GM10266 (cell line): ENCODE results near the gene LRRC56.

Experiments used
- DNase-seq: peaks from one replicate; pipeline ENCODE4 v3.0.0; 2012; ENCODE audit errors: extremely low spot score
- TF ChIP-seq, protein P1 (sequence below): IDR thresholded peaks from 2 replicates; pipeline ENCODE4 v1.5.1; 2012; ENCODE audit warnings: mild to moderate bottlenecking, low read depth; ENCODE audit not compliant: control insufficient read depth, insufficient read depth; ENCODE audit errors: missing control alignments

LRRC56 gene

DNA sequence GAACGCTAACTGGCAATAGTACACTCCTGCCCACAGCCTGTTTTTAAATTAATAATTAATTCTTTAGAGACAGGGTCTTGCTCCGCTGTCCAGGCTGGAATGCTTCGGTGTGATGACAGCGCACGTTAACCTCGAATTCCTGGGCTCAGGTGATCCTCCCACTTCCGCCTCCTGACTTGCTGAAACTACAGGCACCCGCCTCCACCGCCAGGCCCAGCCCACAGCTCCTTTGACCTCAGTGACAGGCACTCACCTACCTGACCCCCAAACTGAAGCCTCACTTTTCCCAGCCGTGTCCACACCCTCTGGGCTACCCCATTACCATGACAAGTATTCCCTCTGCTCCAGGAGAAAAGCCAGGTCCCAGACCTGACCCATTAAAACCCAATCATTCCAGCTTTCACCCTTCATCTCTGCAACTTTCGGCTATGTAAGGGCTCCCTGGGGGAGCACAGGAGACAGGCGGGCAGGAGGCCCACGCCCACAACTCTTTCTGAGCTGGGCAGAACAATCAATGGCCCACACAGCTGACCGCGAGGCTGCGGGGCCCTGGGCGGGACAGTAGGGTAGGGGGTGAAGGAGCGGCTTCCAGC lies 22.5 kb downstream of the LRRC56 start:
- DNase-seq = no peak
- TF ChIP-seq, protein P1, sequence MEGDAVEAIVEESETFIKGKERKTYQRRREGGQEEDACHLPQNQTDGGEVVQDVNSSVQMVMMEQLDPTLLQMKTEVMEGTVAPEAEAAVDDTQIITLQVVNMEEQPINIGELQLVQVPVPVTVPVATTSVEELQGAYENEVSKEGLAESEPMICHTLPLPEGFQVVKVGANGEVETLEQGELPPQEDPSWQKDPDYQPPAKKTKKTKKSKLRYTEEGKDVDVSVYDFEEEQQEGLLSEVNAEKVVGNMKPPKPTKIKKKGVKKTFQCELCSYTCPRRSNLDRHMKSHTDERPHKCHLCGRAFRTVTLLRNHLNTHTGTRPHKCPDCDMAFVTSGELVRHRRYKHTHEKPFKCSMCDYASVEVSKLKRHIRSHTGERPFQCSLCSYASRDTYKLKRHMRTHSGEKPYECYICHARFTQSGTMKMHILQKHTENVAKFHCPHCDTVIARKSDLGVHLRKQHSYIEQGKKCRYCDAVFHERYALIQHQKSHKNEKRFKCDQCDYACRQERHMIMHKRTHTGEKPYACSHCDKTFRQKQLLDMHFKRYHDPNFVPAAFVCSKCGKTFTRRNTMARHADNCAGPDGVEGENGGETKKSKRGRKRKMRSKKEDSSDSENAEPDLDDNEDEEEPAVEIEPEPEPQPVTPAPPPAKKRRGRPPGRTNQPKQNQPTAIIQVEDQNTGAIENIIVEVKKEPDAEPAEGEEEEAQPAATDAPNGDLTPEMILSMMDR = no peak

DNA sequence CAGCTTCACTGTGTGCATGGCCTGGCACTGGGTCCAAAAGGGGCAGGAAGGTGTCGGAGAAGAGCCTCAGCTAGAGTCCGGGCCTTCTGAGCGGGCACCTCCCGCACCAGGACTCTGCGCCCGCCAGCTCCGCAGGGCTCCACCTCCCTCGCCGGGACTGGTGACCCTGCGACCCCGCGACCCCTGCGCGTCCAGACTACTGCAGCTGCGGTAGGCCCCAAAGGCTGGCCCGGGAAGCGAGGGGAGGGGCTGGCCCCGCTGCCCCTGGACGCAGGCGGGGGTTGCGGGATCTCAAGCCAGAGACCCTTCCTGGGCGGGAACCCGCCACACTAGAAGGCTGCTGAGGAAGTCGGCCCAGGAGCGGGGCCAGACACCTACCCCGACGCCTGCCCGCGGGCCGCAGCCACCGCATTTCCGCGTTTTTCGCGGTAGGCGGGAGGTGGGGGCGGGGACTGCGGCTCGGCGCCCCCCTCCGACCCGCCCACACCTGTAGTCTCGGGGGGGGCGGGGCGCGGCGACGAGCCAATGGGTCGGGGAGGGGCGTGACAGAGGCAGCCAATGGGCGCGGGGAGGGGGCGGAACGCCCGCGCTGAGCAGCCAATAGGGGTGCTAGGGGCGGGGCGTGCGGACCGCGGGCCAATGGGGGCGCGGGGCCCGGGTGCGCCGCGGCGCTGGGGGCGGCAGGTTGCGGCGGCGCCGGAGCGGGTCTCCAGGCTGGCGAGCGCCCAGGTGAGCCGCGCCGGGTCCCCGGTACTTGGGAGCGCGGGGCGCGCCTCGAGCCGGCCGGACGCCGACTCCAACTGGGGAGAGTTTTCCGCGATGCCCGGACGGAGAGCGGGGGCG lies 23.2 kb downstream of the LRRC56 start, which contains the start of the genes LMNTD2 and RASSF7:
TSS of gene LMNTD2 (minus strand) at position 434 of the 843 bp plus-strand sequence. CDS start at position 412, 22 bp downstream.
TSS of gene RASSF7 (plus strand) at position 666 of the 843 bp plus-strand sequence. CDS start 799 bp downstream, outside the sequence.
- DNase-seq = peak; percentile 100
- TF ChIP-seq, protein P1 = no peak

DNA sequence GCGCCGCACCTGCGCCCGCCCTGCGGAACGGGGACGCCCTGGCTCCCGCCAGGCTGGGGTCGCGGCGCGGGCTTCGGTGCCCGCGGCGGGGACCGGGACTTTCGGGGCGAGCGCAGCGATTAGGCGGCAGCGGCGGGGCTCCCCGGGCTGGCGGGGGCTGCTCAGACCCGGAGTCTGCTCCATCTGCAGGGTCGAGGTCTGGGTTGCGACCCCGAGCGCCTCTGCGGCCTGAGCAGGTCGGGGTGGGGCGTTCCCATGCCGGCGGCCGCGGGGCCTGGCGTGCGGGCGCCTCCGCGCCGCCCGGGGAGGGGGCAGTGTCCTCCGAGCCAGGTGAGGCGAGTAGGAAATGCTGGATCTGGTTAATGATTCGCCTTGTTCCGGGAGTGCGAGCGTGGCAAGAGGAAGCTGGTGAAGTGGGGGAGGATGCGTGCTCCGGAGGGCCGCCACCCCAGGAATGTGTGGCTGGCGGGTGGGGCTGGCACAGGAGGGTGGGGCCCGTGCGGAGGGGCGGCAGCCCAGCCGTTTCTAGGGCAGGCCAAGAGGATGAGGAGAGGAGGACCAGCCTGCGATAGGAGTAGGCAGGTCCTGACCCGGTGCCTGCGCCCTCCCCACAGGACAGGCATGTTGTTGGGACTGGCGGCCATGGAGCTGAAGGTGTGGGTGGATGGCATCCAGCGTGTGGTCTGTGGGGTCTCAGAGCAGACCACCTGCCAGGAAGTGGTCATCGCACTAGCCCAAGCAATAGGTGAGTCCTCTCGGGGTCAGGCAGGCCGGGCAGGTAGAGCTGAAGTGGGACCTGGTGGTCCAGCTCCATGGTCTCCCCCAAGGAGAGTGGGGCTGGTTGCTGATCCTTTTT lies 24.0 kb downstream of the LRRC56 start:
- DNase-seq = peak; percentile 53
- TF ChIP-seq, protein P1 = no peak

DNA sequence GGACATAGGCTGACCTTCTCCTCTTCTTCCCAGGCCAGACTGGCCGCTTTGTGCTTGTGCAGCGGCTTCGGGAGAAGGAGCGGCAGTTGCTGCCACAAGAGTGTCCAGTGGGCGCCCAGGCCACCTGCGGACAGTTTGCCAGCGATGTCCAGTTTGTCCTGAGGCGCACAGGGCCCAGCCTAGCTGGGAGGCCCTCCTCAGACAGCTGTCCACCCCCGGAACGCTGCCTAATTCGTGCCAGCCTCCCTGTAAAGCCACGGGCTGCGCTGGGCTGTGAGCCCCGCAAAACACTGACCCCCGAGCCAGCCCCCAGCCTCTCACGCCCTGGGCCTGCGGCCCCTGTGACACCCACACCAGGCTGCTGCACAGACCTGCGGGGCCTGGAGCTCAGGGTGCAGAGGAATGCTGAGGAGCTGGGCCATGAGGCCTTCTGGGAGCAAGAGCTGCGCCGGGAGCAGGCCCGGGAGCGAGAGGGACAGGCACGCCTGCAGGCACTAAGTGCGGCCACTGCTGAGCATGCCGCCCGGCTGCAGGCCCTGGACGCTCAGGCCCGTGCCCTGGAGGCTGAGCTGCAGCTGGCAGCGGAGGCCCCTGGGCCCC lies 24.8 kb downstream of the LRRC56 start:
- no peak for DNase-seq
- TF ChIP-seq, protein P1 = no peak

DNA sequence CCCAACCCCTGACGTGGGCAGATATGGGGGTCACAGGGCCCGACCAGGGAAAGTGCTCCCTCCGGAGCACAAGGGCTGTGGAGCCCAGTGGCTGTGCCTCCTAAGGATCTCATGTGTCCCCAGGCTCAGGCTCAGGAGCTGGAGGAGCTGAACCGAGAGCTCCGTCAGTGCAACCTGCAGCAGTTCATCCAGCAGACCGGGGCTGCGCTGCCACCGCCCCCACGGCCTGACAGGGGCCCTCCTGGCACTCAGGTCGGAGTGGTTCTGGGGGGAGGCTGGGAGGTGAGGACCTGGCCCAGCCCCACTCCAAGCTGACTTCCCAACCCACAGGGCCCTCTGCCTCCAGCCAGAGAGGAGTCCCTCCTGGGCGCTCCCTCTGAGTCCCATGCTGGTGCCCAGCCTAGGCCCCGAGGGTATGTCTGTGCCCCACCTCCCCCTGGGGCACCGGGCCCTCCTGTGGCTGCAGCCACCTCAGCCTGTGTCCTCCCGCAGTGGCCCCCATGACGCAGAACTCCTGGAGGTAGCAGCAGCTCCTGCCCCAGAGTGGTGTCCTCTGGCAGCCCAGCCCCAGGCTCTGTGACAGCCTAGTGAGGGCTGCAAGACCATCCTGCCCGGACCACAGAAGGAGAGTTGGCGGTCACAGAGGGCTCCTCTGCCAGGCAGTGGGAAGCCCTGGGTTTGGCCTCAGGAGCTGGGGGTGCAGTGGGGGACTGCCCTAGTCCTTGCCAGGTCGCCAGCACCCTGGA lies 25.9 kb downstream of the LRRC56 start:
- TF ChIP-seq, protein P1 = no peak
- DNase-seq = no peak
